Measurements from ENCODE around the gene MYOZ3.

Gene MYOZ3

GRCh38 chr5:150627731-150628545, 33.1 kb upstream of the MYOZ3 start:
- DNase-seq (ENCODE audit: low read depth) = no peak

GRCh38 chr5:150628936-150629485, 32.0 kb upstream of the MYOZ3 start:
- DNase-seq (ENCODE audit: low read depth) = no peak

GRCh38 chr5:150630016-150630415, 31.0 kb upstream of the MYOZ3 start:
- DNase-seq (ENCODE audit: low read depth) = no peak

GRCh38 chr5:150630461-150631325, 30.4 kb upstream of the MYOZ3 start:
- no peak for DNase-seq (ENCODE audit: low read depth)

GRCh38 chr5:150631326-150631701, 29.7 kb upstream of the MYOZ3 start:
- no peak for DNase-seq (ENCODE audit: low read depth)

GRCh38 chr5:150632305-150633160, 28.5 kb upstream of the MYOZ3 start:
- DNase-seq (ENCODE audit: low read depth) = no peak

- DNase-seq (ENCODE audit: low read depth) = no peak
These were observed 27.6 kb upstream of the MYOZ3 start for GRCh38 chr5:150633429-150633828.

- DNase-seq (ENCODE audit: low read depth) = no peak
These were observed 24.4 kb upstream of the MYOZ3 start for GRCh38 chr5:150636391-150637244.

- DNase-seq (ENCODE audit: low read depth) = peak; percentile 67
These were observed 23.6 kb upstream of the MYOZ3 start for GRCh38 chr5:150637245-150638052.

- DNase-seq (ENCODE audit: low read depth) = no peak
These were observed 23.0 kb upstream of the MYOZ3 start for GRCh38 chr5:150638053-150638444.

- DNase-seq (ENCODE audit: low read depth) = no peak
These were observed 22.3 kb upstream of the MYOZ3 start for GRCh38 chr5:150638488-150639376.

- no peak for DNase-seq (ENCODE audit: low read depth)
These were observed 21.7 kb upstream of the MYOZ3 start for GRCh38 chr5:150639377-150639692.

- DNase-seq (ENCODE audit: low read depth) = no peak
These were observed 21.3 kb upstream of the MYOZ3 start for GRCh38 chr5:150639751-150640150.

- DNase-seq (ENCODE audit: low read depth) = peak; percentile 92
These were observed 20.6 kb upstream of the MYOZ3 start, which contains the start of gene SYNPO for GRCh38 chr5:150640311-150641005. SYNPO (plus strand) TSS chr5:150640660; CDS start chr5:150648276, 7,616 bp downstream.

- no peak for DNase-seq (ENCODE audit: low read depth)
These were observed 20.0 kb upstream of the MYOZ3 start for GRCh38 chr5:150641006-150641570.

- DNase-seq (ENCODE audit: low read depth) = no peak
These were observed 19.1 kb upstream of the MYOZ3 start for GRCh38 chr5:150641824-150642566.

- DNase-seq (ENCODE audit: low read depth) = peak; percentile 85
These were observed 18.5 kb upstream of the MYOZ3 start for GRCh38 chr5:150642567-150642927.

Data from HS-5 (cell line).